Ovary (tissue), 9 donors: ENCODE data around the gene ERG. TPM values are rescaled to one million over a fixed set of nuclear protein-coding genes. Genes with fewer than 3 reads are reported as not detected.

Experiments used
- DNase-seq, 5 donors: peaks; one replicate each; pipeline ENCODE4 v3.0.0-alpha.2; 2019 to 2020
- H3K27ac ChIP-seq, 2 donors: fragments of 200-600 bp; one replicate each; pipeline versions ENCODE4 v1.5.1 to v1.8.0; 2019 to 2022
- H3K27me3 ChIP-seq: fragments of 200-600 bp; one replicate; pipeline ENCODE4 v1.8.0; 2022
- H3K36me3 ChIP-seq: fragments of 200-600 bp; sonication (generic); one replicate; pipeline ENCODE4 v1.5.1; 2019
- H3K4me1 ChIP-seq: one replicate; pipeline ENCODE4 v1.8.1; 2013; ENCODE audit warnings: mild to moderate bottlenecking, moderate library complexity; ENCODE audit not compliant: insufficient read depth
- H3K4me3 ChIP-seq: fragments of 200-600 bp; sonication (generic); one replicate; pipeline ENCODE4 v1.5.1; 2017
- H3K9me3 ChIP-seq, 2 donors: fragments of 200-600 bp in 1 of 2; sonication (generic) in 1 of 2; one replicate each; pipeline versions ENCODE4 v1.5.1 to v1.8.1; 2013 to 2019; ENCODE audit warnings: mild to moderate bottlenecking in 1 of 2, moderate library complexity in 1 of 2
- CTCF ChIP-seq, 3 donors: fragments of 450-650 bp in 2 of 3; fragments of 200-600 bp in 1 of 3; IDR thresholded peaks; one replicate each; pipeline versions ENCODE4 v1.5.1 to v1.8.0; 2016 to 2022; ENCODE audit warnings: antibody characterized with exemption in 3 of 3, mild to moderate bottlenecking in 1 of 3
- EP300 ChIP-seq: sonication (generic); formaldehyde crosslinking; IDR thresholded peaks from one replicate; pipeline ENCODE4 v1.6.1; 2017; ENCODE audit warnings: antibody characterized with exemption
- POLR2A ChIP-seq: fragments of 450-650 bp; IDR thresholded peaks from one replicate; pipeline ENCODE4 v1.6.1; 2017; ENCODE audit warnings: antibody characterized with exemption, mild to moderate bottlenecking, moderate library complexity
- WGBS, 3 donors: extraction: QIAGEN DNeasy Blood & Tissue Kit in 1 of 3; methylation state at CpG; one replicate each; pipeline versions ENCODE4 v1.1.5 to v1.1.7; 2013 to 2017; 5-methylcytosine and 5-hydroxymethylcytosine counted together
- intact Hi-C, 4 donors: fragments of 100-400 bp; cut with DNase I; formaldehyde crosslinking; loops; one replicate each; pipeline versions ENCODE4 v1.11.0 to v1.15.1; 2022 to 2023
- polyA plus RNA-seq, 2 donors: library from polyadenylated mRNA; stranded (reverse); fragments of 200-250 nt in 1 of 2; fragments of 350-450 nt in 1 of 2; fragmentation: Illumina TruSeq in 1 of 2; extraction: RNeasy Lipid Tissue Mini Kit (QIAGEN cat#74804) in 1 of 2; gene quantifications; one replicate each; pipeline ENCODE4 v1.2.3, GENCODE V29; 2013 to 2014
- total RNA-seq, 7 donors: library from RNA; depleted of rRNA in 2 of 7; stranded (reverse); fragments of >200 nt in 2 of 7; fragmentation: NEBNext Ultra II Directional in 3 of 7; extraction: Animal tissue kit (Norgen Biotek cat#: 25700) in 3 of 7; gene quantifications; one replicate each; pipeline versions ENCODE4 v1.1.0 to v1.2.4, GENCODE V29; 2016 to 2023
- donor health status: DM: no; HTN: no; CAD: no; lungs with moderate emphysema.
- donor health status: DM: no; HTN: no; CAD: no.
- donor health status: Bipolar disorder and iron deficiency.
- donor health status: DM: yes; HTN: yes; CAD: no.
- donor health status: DM: no; HTN: no; CAD: no.
- donor health status: DM: yes; HTN: yes; CAD: no.

Gene ERG
- total and polyA plus RNA-seq, 9 donors, result 3.8 to 23.1 (median 9.5) TPM

- H3K36me3 ChIP-seq, result no peaks in the 10 kb centered on the region
- no peak for DNase-seq
- no peaks in the 10 kb centered on the region for H3K9me3 ChIP-seq
- no peak overlapping the region for H3K4me3 ChIP-seq
- TF ChIP-seq CTCF (IDR thresholded peaks at IDR 0.05) (no peak), POLR2A (no peak), EP300 (no peak)
- no peaks in the 10 kb centered on the region for H3K27me3 ChIP-seq
- WGBS, 3 donors, result 95 to 100% (median 100%) methylated on average over 1 of the region's 1 CpG
- intact Hi-C loops, result no loop called here
- no peaks in the 10 kb centered on the region for H3K4me1 ChIP-seq
- H3K27ac ChIP-seq, result no peak overlapping the region
Measured at GRCh38 chr21:38396325-38396724, 102.0 kb downstream of the ERG start.

- Histone ChIP-seq H3K4me3 (no peak overlapping the region), H3K27ac (no peak overlapping the region), H3K36me3 (no peaks in the 10 kb centered on the region), H3K27me3 (no peaks in the 10 kb centered on the region), H3K4me1 (no peaks in the 10 kb centered on the region), H3K9me3 (no peaks in the 10 kb centered on the region)
- no peak for DNase-seq
- WGBS, 3 donors, result 89 to 92% (median 90%) methylated on average over 6 of the region's 6 CpGs
- TF ChIP-seq EP300 (no peak), POLR2A (no peak), CTCF (IDR thresholded peaks at IDR 0.05) (no peak)
- intact Hi-C loops, result no loop called here
Measured at GRCh38 chr21:38395581-38395980, 102.7 kb downstream of the ERG start.

- H3K4me3 ChIP-seq, result no peak overlapping the region
Measured at GRCh38 chr21:38392661-38393060, 105.6 kb downstream of the ERG start.

GRCh38 chr21:38389896-38390295 lies 108.4 kb downstream of the ERG start:
- 81 to 84% (median 84%) methylated on average over 5 of the region's 5 CpGs for WGBS, 3 donors
- H3K4me3 ChIP-seq, result no peak overlapping the region
- DNase-seq, result no peak
- TF ChIP-seq CTCF (IDR thresholded peaks at IDR 0.05) (no peak), EP300 (no peak), POLR2A (no peak)
- no peaks in the 10 kb centered on the region for H3K36me3 ChIP-seq
- H3K4me1 ChIP-seq, result no peaks in the 10 kb centered on the region
- no peaks in the 10 kb centered on the region for H3K9me3 ChIP-seq
- no peak overlapping the region for H3K27ac ChIP-seq
- no peaks in the 10 kb centered on the region for H3K27me3 ChIP-seq
- intact Hi-C loops, result no loop called here

More at GRCh38 chr21:38392661-38393060, 105.6 kb downstream of the ERG start:
- 70 to 90% (median 89%) methylated on average over 1 of the region's 1 CpG for WGBS, 3 donors
- intact Hi-C loops, result no loop called here
- Histone ChIP-seq H3K27me3 (no peaks in the 10 kb centered on the region), H3K4me1 (no peaks in the 10 kb centered on the region), H3K9me3 (no peaks in the 10 kb centered on the region), H3K36me3 (no peaks in the 10 kb centered on the region), H3K27ac (no peak overlapping the region)
- no peak for DNase-seq
- TF ChIP-seq EP300 (no peak), CTCF (IDR thresholded peaks at IDR 0.05) (no peak), POLR2A (no peak)

- Histone ChIP-seq H3K4me3 (no peak overlapping the region), H3K27ac (no peak overlapping the region), H3K4me1 (no peaks in the 10 kb centered on the region), H3K9me3 (no peaks in the 10 kb centered on the region), H3K27me3 (no peaks in the 10 kb centered on the region), H3K36me3 (no peaks in the 10 kb centered on the region)
- TF ChIP-seq CTCF (IDR thresholded peaks at IDR 0.05), result no peak
- DNase-seq, result no peak
- 90 to 93% (median 91%) methylated on average over 2 of the region's 2 CpGs for WGBS, 3 donors
- intact Hi-C loops, result no loop called here
Measured at GRCh38 chr21:38389354-38389676, 109.0 kb downstream of the ERG start.
